GM21381 (cell line): Measurements from ENCODE around the gene PCDH15.
"Not testable (repeated sequence)": the region's sequence is repeated elsewhere in the genome, so short reads cannot be mapped to it uniquely, and the experiment has no call there.

Experiments used
- ATAC-seq: cut with Tn5 transposase; IDR thresholded peaks from one replicate; pipeline ENCODE4 v1.9.1; 2021; ENCODE audit warnings: mild to moderate bottlenecking, moderate library complexity; ENCODE audit not compliant: unreplicated experiment

The PCDH15 gene

DNA sequence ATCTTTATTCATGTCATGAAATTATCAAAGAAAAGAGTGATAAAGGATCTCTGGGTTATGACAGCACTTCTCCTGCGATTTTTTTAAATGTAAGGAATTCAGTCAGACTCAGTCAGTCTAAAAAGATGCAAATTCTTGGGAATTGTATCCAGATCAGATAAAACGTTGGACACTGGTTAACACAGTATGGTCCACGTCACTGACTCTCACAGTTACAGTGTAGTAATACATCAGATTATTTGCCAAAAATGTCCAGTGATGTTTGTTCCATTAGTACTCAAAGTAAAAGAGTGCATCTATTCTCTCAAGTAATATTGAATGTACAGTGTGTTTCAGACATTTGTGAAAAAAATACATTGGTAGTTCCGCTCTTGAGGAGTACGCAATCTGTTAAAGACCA lies 224.5 kb downstream of the PCDH15 start:
- no peak for ATAC-seq

DNA sequence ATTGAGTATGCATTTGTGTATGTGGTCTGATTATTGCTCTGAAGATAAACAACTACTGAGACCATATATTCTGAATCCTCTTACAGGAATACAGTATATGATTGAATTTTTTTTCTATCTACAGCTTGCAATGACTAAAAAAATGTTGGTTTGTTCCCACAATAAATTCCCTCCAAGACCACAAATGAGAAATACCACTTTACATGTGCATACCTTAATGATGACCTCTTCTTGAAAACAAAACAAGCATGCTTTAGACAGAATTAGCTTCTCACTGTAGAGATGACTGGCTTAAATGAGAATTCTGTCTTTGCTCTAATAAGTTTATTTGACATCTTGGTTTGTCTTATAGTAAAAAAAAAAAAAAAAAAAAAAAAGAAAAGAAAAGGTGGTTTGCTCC lies 241.5 kb downstream of the PCDH15 start:
- ATAC-seq: no peak

DNA sequence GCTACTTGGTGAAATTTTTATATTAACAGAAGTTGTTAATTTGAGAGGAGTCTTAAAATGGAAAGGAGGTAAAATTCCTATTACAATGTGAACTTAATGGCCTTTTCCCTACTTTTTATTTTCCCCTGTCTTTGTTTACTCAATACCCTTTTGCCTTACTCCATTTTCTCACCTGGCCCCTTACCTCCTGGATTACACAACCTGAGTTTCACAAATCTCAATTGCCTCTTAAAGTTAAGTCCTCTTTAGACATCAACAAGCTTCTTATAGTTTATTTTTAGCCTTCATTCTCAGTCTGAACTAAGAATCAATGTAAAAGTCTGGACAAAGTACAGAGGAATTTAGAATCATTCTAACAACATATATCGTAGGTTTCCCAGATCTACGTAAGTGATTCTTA lies 247.0 kb downstream of the PCDH15 start:
- no peak for ATAC-seq

DNA sequence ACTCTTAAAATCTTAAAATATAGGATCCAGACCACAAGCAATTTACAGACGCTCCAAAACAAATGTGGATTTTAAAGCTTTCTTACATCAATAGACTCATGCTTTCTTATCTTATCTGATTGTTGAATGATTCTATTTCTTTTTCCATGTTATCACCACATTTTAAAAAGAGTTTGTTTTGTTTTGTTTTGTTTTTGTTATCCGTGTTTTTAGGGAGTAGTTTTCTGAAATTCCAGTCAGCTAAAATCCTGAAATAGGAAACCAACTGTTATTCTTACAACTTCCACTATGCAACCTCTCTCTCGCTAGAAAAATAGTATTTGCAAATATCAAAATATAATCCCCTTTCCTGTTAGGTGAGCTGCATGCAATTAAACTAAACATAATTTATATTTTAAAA lies 251.0 kb downstream of the PCDH15 start:
- ATAC-seq: no peak

DNA sequence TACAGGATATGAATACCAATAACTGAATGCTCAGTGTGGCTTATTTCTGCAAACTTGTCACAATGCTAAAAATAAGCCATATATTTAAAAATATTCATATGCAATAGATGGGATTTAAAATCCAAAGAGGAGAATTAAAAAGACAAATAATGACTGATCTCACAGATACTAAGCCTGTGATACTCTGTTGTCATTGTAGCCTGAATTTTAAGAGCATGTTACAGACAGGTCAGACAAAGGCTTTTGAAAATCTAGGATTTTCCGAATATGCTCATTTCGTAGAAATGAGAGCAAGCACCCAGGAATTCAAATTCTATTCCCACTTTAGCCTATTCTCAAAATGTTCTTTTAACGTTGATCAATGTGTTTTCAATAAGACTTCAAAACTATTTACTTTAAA lies 269.7 kb downstream of the PCDH15 start:
- ATAC-seq: no peak

DNA sequence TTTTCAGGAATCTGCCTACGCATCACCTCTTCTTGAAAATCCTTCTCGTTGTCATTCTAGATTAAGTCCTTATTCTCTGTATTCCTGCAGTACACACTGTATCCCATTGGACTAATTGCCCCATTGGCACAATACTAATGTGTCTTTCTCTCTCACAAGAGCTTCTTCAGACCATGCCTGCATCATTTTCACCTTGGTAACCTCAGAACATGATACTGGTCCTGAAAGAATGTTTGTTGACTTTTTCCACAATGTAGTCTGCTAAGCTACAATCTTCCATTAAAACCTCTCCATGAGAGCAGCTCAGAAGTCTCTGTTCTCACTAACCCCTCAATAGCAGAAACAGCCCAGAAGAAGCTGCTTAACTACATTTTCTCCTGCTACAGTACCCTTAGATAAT lies 270.7 kb downstream of the PCDH15 start:
- no peak for ATAC-seq

DNA sequence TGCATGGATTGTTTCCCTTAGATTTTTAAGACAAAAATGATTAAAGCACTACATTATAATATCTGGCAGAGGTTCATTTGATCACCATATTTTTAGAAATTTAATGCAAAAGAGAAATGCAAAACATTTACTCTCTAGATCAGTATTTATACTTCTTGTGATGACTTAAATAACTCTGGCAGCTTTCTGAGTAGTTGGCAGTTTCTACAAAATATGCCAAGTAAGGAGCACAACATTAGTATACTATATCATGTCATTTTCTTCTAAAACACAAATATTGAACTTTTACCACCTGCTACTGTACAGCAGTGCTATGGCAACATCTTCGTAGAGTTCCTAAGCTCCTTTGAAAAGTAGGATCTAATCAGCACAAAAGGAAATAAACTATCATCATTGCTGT lies 275.2 kb downstream of the PCDH15 start:
- ATAC-seq: no peak

DNA sequence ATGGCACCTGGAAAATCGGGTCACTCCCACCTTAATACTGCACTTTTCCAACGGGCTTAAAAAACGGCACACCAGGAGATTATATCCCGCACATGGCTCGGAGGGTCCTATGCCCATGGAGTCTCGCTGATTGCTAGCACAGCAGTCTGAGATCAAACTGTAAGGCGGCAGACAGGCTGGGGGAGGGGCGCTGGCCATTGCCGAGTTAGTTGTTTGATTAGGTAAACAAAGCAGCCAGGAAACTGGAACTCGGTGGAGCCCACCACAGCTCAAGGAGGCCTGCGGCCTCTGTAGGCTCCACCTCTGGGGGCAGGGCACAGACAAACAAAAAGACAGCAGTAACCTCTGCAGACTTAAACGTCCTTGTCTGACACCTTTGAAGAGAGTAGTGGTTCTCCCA lies 285.8 kb downstream of the PCDH15 start:
- not testable (repeated sequence) for ATAC-seq

DNA sequence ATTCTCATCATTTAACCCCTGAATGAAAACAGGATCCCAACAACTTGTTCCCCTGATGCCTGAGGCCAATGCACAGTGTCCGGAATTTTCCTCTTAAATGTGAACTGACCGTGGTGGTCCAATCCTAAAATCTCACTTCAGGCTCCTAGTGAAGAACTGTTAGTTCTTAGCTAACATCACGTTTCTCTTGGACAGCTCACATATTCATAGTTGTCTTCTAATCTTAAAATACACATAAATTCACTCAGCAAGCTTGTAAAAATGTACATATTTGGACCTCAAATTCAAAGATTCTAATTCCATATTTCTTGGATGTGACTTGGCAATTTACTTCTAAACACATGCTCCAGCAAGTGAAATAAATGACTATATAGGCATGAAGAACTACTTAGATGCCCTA lies 297.2 kb downstream of the PCDH15 start:
- ATAC-seq: no peak

DNA sequence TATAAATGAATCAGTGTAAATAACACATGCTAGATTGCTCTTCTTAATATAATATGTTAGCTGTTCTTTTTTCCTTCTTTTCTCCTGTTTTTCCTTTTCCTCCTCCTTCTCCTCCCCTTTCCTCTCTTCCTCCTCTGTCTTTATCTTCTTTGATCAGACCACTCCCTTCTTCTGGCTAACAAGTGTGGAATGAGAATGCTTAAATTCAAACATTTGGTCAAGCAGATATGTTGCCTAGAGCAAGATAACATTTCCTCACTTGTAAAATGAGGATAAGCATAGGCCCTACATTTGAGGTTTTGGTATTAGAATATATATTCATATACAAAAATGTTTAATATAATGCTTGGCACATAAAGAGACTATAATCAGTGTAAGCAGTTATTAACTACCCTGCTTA lies 299.1 kb downstream of the PCDH15 start:
- no peak for ATAC-seq

DNA sequence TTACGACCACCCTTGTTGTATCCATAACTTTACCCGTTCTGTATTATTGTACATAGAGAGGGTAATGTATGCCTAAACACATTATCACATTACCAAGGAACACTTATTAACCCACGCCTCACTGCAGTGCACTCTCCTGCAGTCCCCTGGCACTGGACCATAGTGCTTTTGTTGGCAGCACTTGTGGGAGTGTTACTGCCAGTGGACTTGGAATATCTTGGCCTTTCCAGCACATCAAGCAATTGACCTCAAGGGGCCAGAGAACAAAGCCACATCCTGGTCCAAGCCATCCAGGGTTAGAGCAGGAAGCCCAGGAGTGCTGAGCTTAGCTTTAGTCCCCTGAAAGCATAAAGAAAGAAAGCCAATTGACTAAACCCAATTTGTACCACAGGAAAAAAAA lies 304.2 kb downstream of the PCDH15 start:
- ATAC-seq: no peak

DNA sequence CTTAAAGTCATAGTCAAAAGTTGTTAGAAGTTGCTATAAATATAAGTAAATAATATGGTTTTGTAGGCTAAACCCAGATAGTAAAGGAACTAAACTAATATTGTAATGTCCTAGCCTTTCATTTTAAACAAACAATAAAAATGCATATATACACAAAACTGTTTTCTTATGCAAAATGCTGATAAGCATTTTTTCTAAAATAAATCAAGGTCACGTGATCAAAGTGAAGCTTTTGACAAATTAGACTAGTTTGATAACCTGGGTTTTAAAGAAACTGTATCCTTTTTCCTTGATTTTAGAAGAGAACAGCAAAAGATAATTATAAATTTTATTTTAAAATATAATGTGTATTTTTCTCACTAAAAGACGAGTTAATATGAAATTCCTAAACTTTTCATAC lies 313.3 kb downstream of the PCDH15 start:
- no peak for ATAC-seq

DNA sequence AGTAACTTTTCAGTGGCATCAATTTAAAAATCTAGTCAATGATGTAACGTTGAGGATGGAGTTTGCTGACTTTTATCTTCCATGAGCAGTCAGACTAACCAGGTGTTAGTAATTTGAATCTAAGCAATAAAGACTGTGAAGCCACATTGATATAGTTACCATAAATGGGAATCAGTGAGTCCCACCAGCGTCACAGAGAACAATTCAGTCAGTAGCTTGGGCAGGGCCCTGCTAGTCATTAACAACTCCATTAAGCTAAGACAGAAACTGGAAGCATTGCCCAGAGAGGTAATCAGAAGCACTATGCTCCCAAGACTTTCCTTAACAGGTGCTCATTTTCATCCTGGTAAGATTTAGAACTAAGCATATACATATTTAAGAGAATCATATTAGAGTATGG lies 315.1 kb downstream of the PCDH15 start:
- no peak for ATAC-seq

DNA sequence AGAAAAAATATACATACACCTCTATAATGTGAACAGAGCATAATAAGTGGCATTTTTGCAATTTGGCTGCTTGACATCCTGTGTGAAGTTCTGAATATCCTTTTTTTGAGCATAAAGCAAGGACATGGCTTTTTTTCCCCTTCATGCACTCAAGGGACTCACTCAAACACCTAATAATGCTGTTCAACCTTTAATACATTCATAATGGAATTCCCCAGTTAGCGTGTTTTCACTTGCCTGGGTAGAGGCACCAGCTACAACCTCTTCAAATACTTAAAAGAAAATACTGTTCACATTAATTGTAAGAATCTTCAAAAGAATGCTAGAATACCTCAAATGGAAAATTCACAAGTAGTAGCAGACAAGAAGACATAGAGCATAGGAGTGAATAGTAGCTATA lies 316.8 kb downstream of the PCDH15 start:
- no peak for ATAC-seq

DNA sequence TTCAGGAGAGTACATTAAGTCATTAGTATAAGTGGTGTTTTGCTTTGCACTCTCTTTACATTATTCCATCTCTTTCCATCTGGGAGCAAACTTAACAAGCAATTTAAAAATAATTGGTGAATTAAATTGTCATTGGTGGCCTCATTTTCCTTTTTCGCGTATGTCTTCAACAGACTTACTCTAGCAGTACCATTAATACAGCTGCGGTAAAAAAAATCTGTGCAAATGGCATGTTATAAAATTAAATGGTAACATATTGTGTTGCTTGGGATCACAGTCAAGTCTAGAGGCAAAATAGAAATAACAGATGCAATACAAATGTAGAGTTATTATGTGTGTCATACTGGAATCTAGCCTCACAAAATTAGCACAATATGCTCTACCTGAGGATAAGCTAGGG lies 322.4 kb downstream of the PCDH15 start:
- no peak for ATAC-seq

DNA sequence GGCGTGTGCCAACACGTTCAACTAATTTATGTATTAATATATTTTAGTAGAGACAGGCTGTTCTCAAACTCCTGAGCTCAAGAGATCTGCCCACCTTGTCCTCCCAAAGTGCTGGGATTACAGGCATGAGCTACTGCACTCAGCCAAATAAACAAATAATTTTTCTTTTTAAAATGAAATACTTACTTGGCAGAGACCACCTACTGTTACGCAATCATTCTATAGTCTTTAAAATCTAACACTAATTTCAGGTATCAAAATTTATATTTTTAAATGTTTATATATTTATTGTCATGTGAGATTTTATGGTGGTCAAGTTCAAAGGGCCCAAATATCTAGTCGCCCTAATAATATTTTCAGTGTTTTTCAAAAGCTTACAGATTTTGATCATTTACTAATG lies 323.3 kb downstream of the PCDH15 start:
- ATAC-seq: no peak

DNA sequence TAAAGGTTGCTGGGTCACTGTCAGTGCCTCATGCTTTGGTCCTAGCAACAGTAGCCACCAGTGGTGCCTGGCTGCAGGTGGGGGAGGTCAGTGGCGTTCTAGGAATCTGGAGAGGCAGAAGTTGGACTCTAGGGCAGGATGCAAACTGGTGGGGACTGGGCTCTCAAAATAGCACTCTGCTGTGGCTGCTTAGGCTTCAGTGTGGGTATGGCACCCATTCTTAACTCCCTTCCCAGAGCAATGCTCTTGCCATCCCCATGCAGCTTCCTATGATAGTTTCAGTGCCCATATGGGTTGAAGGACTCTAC lies 330.8 kb downstream of the PCDH15 start:
- no peak for ATAC-seq

DNA sequence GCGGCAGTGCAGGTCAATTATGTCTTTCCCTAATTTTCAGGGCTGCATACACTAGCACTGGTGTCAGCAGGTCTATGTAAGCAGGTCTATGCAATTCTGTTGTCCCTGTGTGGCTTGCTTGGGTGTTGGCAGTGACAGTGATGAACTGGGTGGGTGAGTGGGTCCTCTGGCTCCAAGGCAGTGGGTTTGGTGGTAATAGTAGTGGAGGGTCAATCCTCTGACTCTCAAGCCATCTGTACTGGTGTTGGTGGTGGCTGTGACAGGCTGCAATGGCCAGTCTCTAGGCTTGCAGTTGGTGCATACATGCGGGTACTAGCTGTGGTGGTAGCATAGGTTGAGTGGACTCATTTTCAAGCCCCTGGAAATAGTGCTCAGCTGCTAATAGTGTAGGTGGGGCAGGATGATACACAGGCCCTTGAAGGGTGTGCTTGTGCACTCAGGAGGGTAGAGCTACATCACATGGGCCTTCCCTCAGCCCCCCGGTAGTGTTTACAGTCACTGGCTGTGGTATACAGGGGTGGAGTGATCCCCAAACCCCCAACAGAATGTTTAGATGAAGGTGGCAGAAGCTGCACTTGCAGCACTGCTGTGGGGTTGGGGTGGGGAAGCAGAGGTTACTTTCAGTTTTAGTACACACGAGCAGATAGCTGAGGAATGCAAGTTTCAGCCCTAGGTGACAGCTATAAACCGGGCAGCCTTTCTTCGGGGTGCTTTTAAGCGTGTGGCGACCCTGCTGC lies 331.3 kb downstream of the PCDH15 start:
- ATAC-seq: no peak

DNA sequence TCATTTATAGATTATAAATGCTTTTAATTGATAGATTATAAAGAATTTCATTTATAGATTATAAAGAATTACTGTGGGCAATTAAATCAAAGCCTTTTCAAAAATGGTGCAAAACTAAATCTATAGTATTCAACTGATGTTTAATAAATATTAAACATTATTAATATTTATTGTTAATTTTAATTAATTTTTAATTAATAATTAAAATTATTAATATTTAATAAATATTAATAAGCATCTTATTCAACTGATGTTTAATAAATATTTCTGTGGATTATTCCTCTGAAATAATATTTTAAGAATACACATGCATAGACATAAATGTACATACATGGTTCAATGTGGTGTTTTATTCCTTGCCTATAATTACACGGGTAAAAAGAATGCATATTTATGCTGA lies 346.8 kb downstream of the PCDH15 start:
- ATAC-seq: no peak

DNA sequence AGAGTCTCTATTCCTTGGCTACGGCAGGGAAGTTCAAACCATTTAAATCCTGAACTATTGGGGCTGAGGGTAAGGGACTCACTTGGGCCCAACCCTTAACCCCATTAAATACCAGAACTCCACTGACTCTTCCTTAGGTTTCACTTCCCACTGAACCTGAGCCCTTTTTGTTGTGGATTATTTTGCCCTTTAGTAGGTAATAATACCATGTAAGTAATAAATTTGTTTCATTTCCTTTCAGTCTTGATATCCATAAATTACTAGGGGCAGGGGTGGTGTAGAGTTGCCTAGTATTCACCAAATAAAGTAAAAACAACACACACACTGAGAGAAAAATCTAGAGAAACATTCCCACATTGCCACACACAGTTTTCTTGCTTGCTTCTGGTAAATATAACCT lies 352.0 kb downstream of the PCDH15 start:
- no peak for ATAC-seq

DNA sequence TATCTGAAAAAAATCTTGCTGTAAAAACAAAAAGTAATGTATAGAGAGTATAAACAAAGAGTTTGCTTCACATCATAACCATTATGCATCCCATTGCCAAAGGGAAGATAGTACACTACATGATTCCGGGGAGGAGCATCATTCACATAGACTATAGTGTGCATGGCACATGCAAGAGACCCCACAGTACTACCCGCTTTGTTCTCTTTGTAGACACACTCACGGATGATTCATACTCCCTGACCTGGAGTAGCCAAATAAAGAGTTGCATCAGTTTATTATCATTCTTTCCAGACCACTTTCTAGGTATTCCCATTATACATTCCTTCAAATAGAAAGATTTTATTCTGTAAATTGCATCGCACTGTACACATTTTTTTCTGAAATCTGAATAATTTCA lies 356.9 kb downstream of the PCDH15 start:
- ATAC-seq: no peak

DNA sequence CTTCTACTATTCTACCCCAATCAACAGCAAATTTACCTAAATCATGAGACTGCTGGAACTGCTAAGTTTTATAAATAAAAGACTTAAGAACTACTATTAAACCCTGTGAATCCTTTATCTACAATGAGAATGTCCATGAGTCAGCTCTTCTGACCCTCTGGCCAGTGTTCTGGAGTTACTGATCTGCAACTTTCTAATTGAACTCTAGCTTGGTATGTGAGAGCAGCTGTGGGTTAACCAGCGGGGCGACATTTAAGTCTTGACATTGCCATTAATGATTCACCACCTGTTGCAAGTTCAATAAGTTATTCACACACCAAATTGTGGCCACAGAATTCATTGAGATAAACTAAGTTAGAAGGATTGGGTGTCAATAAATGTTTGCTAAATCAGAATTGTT lies 359.8 kb downstream of the PCDH15 start:
- no peak for ATAC-seq

DNA sequence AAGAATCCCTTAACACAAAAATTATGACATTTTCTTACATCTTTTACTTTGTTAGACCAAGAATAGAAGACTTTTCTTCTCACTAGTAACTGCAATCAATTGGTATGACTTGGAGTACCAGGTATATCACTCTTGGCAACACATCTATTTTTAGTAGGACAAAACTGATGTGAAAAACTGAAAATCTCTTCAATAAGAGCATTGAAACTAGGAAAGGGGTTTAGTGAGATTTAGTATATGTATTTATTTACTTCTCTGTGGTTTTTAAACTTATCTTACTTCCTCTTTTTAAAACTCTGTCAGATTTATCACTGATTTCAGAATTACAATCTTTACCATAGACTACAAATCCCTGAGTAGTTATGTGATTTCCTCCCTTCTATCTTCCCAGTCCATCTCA lies 366.2 kb downstream of the PCDH15 start:
- ATAC-seq: no peak

DNA sequence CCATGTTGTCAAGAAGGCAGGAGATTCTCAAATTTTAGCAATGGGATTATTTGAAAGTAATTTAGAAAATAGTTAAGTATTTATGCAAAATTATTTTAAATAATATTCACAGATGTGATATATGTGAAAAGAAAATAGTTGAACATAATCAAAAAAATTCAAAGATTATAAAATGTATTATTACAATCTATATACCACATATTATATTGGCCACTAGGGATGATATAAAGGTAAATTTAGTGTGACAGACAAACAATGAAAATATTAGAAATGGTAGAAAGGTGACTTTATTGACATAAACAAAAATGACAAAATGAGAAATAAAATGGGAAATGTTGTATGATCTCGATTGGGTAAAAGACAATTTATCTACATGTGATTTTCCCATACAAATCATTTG lies 385.5 kb downstream of the PCDH15 start:
- no peak for ATAC-seq
